CD14-positive monocyte (primary cell): ENCODE measurements around the gene DNALI1. TPM values are rescaled to one million over a fixed set of nuclear protein-coding genes. Genes with fewer than 3 reads are reported as not detected.
A peak's percentile ranks its signal among the peaks of the same experiment; 100 is the strongest.

Experiments used
- DNase-seq, 3 donors: peaks; one replicate each; pipeline ENCODE4 v3.0.0-alpha.2; 2011 to 2022
- H2AFZ ChIP-seq: 2 replicates; pipeline ENCODE4 v1.6.0; 2012; ENCODE audit warnings: mild to moderate bottlenecking, low read depth, low read length, inconsistent platforms; ENCODE audit not compliant: insufficient read depth, poor library complexity, severe bottlenecking
- H3K27ac ChIP-seq, 2 donors: 1 replicate in 1 of 2; 2 replicates in 1 of 2; pipeline ENCODE4 v1.5.1; 2012 to 2013; ENCODE audit warnings: low read length in 2 of 2, control low read depth in 1 of 2, inconsistent platforms in 1 of 2, low read depth in 1 of 2, mild to moderate bottlenecking in 1 of 2
- H3K27me3 ChIP-seq, 2 donors: one replicate each; pipeline versions ENCODE4 v1.6.0 to v1.6.1; 2011 to 2013; ENCODE audit warnings: low read length in 2 of 2; ENCODE audit not compliant: control insufficient read depth in 2 of 2, insufficient read depth in 2 of 2
- H3K36me3 ChIP-seq, 2 donors: replicated peaks in 1 of 2; 1 replicate in 1 of 2; 2 replicates in 1 of 2; pipeline versions ENCODE4 v1.5.1 to v1.6.1; 2012 to 2013; ENCODE audit warnings: low read length in 2 of 2, control low read depth in 1 of 2, inconsistent platforms in 1 of 2, mild to moderate bottlenecking in 1 of 2; ENCODE audit not compliant: insufficient read depth in 2 of 2, control insufficient read depth in 1 of 2
- H3K4me1 ChIP-seq, 2 donors: 1 replicate in 1 of 2; 2 replicates in 1 of 2; pipeline versions ENCODE4 v1.5.1 to v1.6.1; 2012 to 2013; ENCODE audit warnings: low read length in 2 of 2, control low read depth in 1 of 2, inconsistent platforms in 1 of 2, mild to moderate bottlenecking in 1 of 2, moderate library complexity in 1 of 2; ENCODE audit not compliant: insufficient read depth in 2 of 2, control insufficient read depth in 1 of 2
- H3K4me2 ChIP-seq: replicated peaks from 2 replicates; pipeline ENCODE3; 2012; ENCODE audit warnings: low read length, moderate library complexity, mild to moderate bottlenecking; ENCODE audit not compliant: poor library complexity, severe bottlenecking; ENCODE audit errors: extremely low read depth
- H3K4me3 ChIP-seq, 3 experiments: fragments of 200-600 bp in 1 of 3; sonication (generic) in 1 of 3; replicated peaks in 1 of 3; 1 replicate in 2 of 3; 2 replicates in 1 of 3; pipeline ENCODE4 v1.5.1; 2011 to 2013; ENCODE audit warnings: low read length in 3 of 3, mild to moderate bottlenecking in 3 of 3, control low read depth in 2 of 3, low read depth in 2 of 3, inconsistent platforms in 1 of 3, moderate library complexity in 1 of 3
- H3K79me2 ChIP-seq: 2 replicates; pipeline ENCODE4 v1.6.0; 2012; ENCODE audit warnings: mild to moderate bottlenecking, control low read depth, inconsistent platforms, low read length, moderate library complexity; ENCODE audit not compliant: insufficient read depth
- H3K9ac ChIP-seq: 2 replicates; pipeline ENCODE4 v1.6.0; 2017; ENCODE audit warnings: low read length, mild to moderate bottlenecking; ENCODE audit not compliant: insufficient read depth, poor library complexity, severe bottlenecking
- H3K9me3 ChIP-seq, 2 donors: replicated peaks in 1 of 2; 1 replicate in 1 of 2; 2 replicates in 1 of 2; pipeline versions ENCODE4 v1.5.1 to v1.6.1; 2012 to 2013; ENCODE audit warnings: low read length in 2 of 2, control low read depth in 1 of 2; ENCODE audit not compliant: control insufficient read depth in 1 of 2, insufficient read depth in 1 of 2
- H4K20me1 ChIP-seq: 2 replicates; pipeline ENCODE4 v1.6.0; 2012; ENCODE audit warnings: mild to moderate bottlenecking, low read length, control low read depth, moderate library complexity; ENCODE audit not compliant: insufficient read depth
- H3K27ac Mint-ChIP-seq, 7 donors: one replicate each; pipeline ENCODE4 v1.8.0; 2020; ENCODE audit warnings: mild to moderate bottlenecking in 7 of 7, mixed read lengths in 7 of 7, moderate library complexity in 6 of 7, inconsistent platforms in 2 of 7
- H3K27me3 Mint-ChIP-seq, 3 donors: one replicate each; pipeline ENCODE4 v1.8.0; 2021 to 2022; ENCODE audit warnings: low read depth in 3 of 3, mild to moderate bottlenecking in 3 of 3, mixed read lengths in 3 of 3, moderate library complexity in 3 of 3, inconsistent platforms in 1 of 3
- H3K36me3 Mint-ChIP-seq, 2 donors: one replicate each; pipeline ENCODE4 v1.8.0; 2020; ENCODE audit warnings: mixed read lengths in 2 of 2, inconsistent platforms in 1 of 2, mild to moderate bottlenecking in 1 of 2
- H3K4me1 Mint-ChIP-seq: one replicate; pipeline ENCODE4 v1.8.0; 2020; ENCODE audit warnings: mild to moderate bottlenecking, mixed read lengths
- H3K4me3 Mint-ChIP-seq, 2 donors: one replicate each; pipeline ENCODE4 v1.8.0; 2020; ENCODE audit warnings: mild to moderate bottlenecking in 2 of 2, mixed read lengths in 2 of 2, moderate library complexity in 1 of 2
- H3K9me3 Mint-ChIP-seq, 7 donors: one replicate each; pipeline ENCODE4 v1.8.0; 2020 to 2022; ENCODE audit warnings: mixed read lengths in 7 of 7, mild to moderate bottlenecking in 6 of 7, moderate library complexity in 6 of 7, inconsistent platforms in 2 of 7
- WGBS: methylation state at CpG from one replicate; pipeline ENCODE4 v1.1.5; 2013; ENCODE audit warnings: missing lambda C conversion rate; ENCODE audit not compliant: insufficient coverage; 5-methylcytosine and 5-hydroxymethylcytosine counted together
- intact Hi-C, 2 donors: fragments of 100-400 bp; cut with micrococcal nuclease; formaldehyde crosslinking; loops; one replicate each; pipeline versions ENCODE4 v1.15.0 to v1.15.1; 2023
- polyA plus RNA-seq, 3 donors: library from polyadenylated mRNA; depleted of rRNA in 1 of 3; unstranded in 2 of 3; stranded (reverse) in 1 of 3; fragments of 300-500 nt in 2 of 3; fragments of >200 nt in 1 of 3; fragmentation: Illumina TruSeq in 2 of 3; gene quantifications; 1 replicate in 2 of 3; 2 replicates in 1 of 3; pipeline ENCODE4 v1.2.3, GENCODE V29; 2012 to 2021
- TF ChIP-seq, protein P1 (sequence below): fragments of 200-600 bp; IDR thresholded peaks from one replicate; pipeline ENCODE4 v1.8.0; 2022; ENCODE audit warnings: antibody characterized with exemption, mild to moderate bottlenecking

The DNALI1 gene
- polyA plus RNA-seq, 3 donors, result not detected

DNA sequence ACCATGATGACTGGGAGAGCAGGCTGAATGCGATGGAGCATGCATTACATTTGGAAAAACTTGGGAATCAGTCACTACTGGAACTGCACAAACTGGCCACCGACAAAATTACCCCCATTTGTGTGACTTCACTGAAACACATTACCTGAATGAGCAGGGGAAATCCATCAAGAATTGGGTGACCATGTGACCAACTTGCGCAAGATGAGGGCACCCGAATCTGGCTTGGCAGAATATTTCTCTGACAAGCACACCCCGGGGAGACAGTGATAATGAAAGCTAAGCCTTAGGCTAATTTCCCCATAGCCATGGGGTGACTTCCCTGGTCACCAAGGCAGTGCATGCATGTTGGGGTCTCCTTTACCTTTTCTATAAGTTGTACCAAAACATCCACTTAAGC is 11.7 kb upstream of the DNALI1 start:
- H3K27ac Mint-ChIP-seq, result peak overlapping the region in 2 of 7 donors; percentile 6 to 32

DNA sequence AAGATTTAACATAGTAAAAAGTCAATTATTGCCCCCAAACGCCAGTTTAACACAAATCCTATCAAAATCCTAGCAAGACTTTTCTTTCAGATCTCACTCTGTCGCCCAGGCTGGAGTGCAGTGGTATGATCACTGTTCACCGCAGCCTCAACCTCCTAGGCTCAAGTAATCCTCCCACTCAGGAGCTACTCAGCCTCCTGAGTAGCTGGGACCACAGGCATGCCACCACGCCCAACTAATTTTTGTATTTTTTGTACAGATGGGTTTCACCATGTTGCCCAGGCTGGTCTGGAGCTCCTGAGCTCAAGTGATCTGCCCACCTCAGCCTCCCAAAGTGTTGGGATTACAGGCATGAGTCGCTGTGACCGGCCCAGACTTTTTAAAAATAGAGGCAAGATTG is 7.4 kb upstream of the DNALI1 start:
- peaks cover 50 to 81% of the 10 kb centered on the region in 2 donors for H3K36me3 ChIP-seq
- no peak overlapping the region for H3K27ac ChIP-seq
- Mint-ChIP-seq H3K27ac (peak overlapping the region in 1 of 7 donors; percentile 8), H3K4me1 (peaks cover 14% of the 10 kb centered on the region), H3K27me3 (no peaks in the 10 kb centered on the region), H3K9me3 (peaks cover 0 to 7% (median 2%) of the 10 kb centered on the region in 7 donors), H3K4me3 (no peak overlapping the region), H3K36me3 (peaks cover 61 to 76% of the 10 kb centered on the region in 2 donors)
- no peak overlapping the region for H3K9ac ChIP-seq
- no peak overlapping the region for H3K4me2 ChIP-seq
- no peak overlapping the region for H2AFZ ChIP-seq
- no peaks in the 10 kb centered on the region for H3K27me3 ChIP-seq
- DNase-seq, result no peak
- intact Hi-C loops, result no loop called here
- H3K9me3 ChIP-seq, result no peaks in the 10 kb centered on the region
- H4K20me1 ChIP-seq, result peaks cover 21% of the 10 kb centered on the region
- 98% methylated on average over 4 of the region's 6 CpGs for WGBS
- H3K4me3 ChIP-seq, result no peak overlapping the region
- TF ChIP-seq, protein P1, sequence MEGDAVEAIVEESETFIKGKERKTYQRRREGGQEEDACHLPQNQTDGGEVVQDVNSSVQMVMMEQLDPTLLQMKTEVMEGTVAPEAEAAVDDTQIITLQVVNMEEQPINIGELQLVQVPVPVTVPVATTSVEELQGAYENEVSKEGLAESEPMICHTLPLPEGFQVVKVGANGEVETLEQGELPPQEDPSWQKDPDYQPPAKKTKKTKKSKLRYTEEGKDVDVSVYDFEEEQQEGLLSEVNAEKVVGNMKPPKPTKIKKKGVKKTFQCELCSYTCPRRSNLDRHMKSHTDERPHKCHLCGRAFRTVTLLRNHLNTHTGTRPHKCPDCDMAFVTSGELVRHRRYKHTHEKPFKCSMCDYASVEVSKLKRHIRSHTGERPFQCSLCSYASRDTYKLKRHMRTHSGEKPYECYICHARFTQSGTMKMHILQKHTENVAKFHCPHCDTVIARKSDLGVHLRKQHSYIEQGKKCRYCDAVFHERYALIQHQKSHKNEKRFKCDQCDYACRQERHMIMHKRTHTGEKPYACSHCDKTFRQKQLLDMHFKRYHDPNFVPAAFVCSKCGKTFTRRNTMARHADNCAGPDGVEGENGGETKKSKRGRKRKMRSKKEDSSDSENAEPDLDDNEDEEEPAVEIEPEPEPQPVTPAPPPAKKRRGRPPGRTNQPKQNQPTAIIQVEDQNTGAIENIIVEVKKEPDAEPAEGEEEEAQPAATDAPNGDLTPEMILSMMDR, result no peak
- H3K4me1 ChIP-seq, result peaks cover 11 to 16% of the 10 kb centered on the region in 2 donors
- peaks cover 44% of the 10 kb centered on the region for H3K79me2 ChIP-seq

More for the DNA sequence above, 11.7 kb upstream of the DNALI1 start:
- H3K79me2 ChIP-seq, result peaks cover 10% of the 10 kb centered on the region
- peaks cover 69 to 92% of the 10 kb centered on the region in 2 donors for H3K36me3 Mint-ChIP-seq
- no peaks in the 10 kb centered on the region for H3K27me3 ChIP-seq
- TF ChIP-seq, protein P1, result no peak
- H3K9me3 Mint-ChIP-seq, result peaks cover 0 to 7% (median 0%) of the 10 kb centered on the region in 7 donors
- H3K4me1 Mint-ChIP-seq, result peaks cover 6% of the 10 kb centered on the region
- H4K20me1 ChIP-seq, result peaks cover 21% of the 10 kb centered on the region
- peaks cover 70 to 96% of the 10 kb centered on the region in 2 donors for H3K36me3 ChIP-seq
- 80% methylated on average over 4 of the region's 5 CpGs for WGBS
- no peak overlapping the region for H3K9ac ChIP-seq
- intact Hi-C loops, result no loop called here
- H3K27ac ChIP-seq, result no peak overlapping the region
- H3K4me2 ChIP-seq, result no peak overlapping the region
- no peak overlapping the region for H2AFZ ChIP-seq
- no peak overlapping the region for H3K4me3 Mint-ChIP-seq
- no peak overlapping the region for H3K4me3 ChIP-seq
- H3K27me3 Mint-ChIP-seq, result no peaks in the 10 kb centered on the region
- no peaks in the 10 kb centered on the region for H3K4me1 ChIP-seq
- DNase-seq, result peak in 1 of 3 donors; percentile 28
- H3K9me3 ChIP-seq, result no peaks in the 10 kb centered on the region
